GM12872 (cell line): ENCODE results near the gene VAV1.

Experiments
- CTCF ChIP-seq: IDR thresholded peaks from 3 replicates; pipeline ENCODE4 v1.5.1; 2011; ENCODE audit warnings: low read depth, mild to moderate bottlenecking, low read length, moderate library complexity; ENCODE audit not compliant: insufficient read depth

VAV1 gene

GRCh38 chr19:6801485-6802086, 29.1 kb downstream of the VAV1 start:
- TF ChIP-seq CTCF: no peak

GRCh38 chr19:6802336-6803035, 30.0 kb downstream of the VAV1 start:
- TF ChIP-seq CTCF: peak; percentile 36; the same call in 1 of the 3 replicates

GRCh38 chr19:6803036-6803404, 30.5 kb downstream of the VAV1 start:
- TF ChIP-seq CTCF: no peak

GRCh38 chr19:6806488-6806887, 34.0 kb downstream of the VAV1 start:
- TF ChIP-seq CTCF: no peak

GRCh38 chr19:6807291-6807690, 34.8 kb downstream of the VAV1 start:
- no peak for TF ChIP-seq CTCF

- TF ChIP-seq CTCF: no peak
Measured at GRCh38 chr19:6808494-6808893, 36.0 kb downstream of the VAV1 start.

- TF ChIP-seq CTCF: no peak
Measured at GRCh38 chr19:6809262-6809661, 36.8 kb downstream of the VAV1 start.
